T-helper 17 cell (primary cell): Measurements from ENCODE around the gene FURIN. TPM values are rescaled to one million over a fixed set of nuclear protein-coding genes. Genes with fewer than 3 reads are reported as not detected.

ENCODE experiments used
- ATAC-seq: fragments of 150-1000 bp; cut with Tn5 transposase; 2 replicates; pipeline ENCODE4 v1.10.0; 2021; ENCODE audit warnings: mild to moderate bottlenecking, moderate library complexity
- DNase-seq, 3 donors: peaks; one replicate each; pipeline versions ENCODE4 v3.0.0 to v3.0.0-alpha.2; 2020 to 2021
- H3K9me3 ChIP-seq: one replicate; pipeline ENCODE4 v1.7.0; 2013; ENCODE audit warnings: low read length, mild to moderate bottlenecking; ENCODE audit not compliant: control insufficient read depth, poor library complexity, severe bottlenecking
- H3K27ac Mint-ChIP-seq: one replicate; pipeline ENCODE4 v1.8.0; 2022; ENCODE audit warnings: mild to moderate bottlenecking, moderate library complexity, mixed read lengths
- H3K27me3 Mint-ChIP-seq: one replicate; pipeline ENCODE4 v1.8.0; 2022; ENCODE audit warnings: mixed read lengths
- H3K36me3 Mint-ChIP-seq: one replicate; pipeline ENCODE4 v1.8.0; 2022; ENCODE audit warnings: low read depth, mixed read lengths
- H3K4me1 Mint-ChIP-seq: one replicate; pipeline ENCODE4 v1.8.0; 2022; ENCODE audit warnings: mild to moderate bottlenecking, mixed read lengths
- H3K4me3 Mint-ChIP-seq: one replicate; pipeline ENCODE4 v1.8.0; 2022; ENCODE audit warnings: mild to moderate bottlenecking, moderate library complexity, mixed read lengths
- total RNA-seq, 4 donors: library from RNA in 2 of 4; stranded (reverse) in 2 of 4; gene quantifications; one replicate each; pipeline ENCODE4 v1.2.3 and lab custom pipeline; 2022 to 2026

Gene FURIN
- total RNA-seq, 2 donors from 2014 or later = 133 to 260 TPM

DNA sequence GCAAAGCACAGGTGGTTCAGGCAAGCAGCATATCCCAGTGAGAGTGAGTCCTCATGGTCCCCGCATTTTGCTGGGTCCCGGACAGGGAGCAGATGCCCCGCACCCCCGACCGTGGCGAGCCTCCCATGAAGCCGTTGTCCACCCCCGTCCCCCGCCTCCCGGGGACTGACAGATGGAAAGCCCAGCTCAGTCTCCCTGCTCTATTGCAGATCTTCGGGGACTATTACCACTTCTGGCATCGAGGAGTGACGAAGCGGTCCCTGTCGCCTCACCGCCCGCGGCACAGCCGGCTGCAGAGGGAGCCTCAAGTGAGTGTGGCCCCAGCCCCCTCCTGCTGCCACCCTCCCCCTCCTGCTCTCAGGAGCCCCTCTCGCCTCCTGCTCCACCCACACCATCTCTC, 7.7 kb downstream of the FURIN start:
- no peaks in the 10 kb centered on the region for H3K9me3 ChIP-seq
- no peak for DNase-seq
- Mint-ChIP-seq H3K36me3 (peaks cover 2% of the 10 kb centered on the region), H3K4me3 (peak overlapping the region; percentile 15), H3K27ac (peak overlapping the region; percentile 83), H3K4me1 (peaks cover 21% of the 10 kb centered on the region), H3K27me3 (no peaks in the 10 kb centered on the region)
- ATAC-seq = no peak

DNA sequence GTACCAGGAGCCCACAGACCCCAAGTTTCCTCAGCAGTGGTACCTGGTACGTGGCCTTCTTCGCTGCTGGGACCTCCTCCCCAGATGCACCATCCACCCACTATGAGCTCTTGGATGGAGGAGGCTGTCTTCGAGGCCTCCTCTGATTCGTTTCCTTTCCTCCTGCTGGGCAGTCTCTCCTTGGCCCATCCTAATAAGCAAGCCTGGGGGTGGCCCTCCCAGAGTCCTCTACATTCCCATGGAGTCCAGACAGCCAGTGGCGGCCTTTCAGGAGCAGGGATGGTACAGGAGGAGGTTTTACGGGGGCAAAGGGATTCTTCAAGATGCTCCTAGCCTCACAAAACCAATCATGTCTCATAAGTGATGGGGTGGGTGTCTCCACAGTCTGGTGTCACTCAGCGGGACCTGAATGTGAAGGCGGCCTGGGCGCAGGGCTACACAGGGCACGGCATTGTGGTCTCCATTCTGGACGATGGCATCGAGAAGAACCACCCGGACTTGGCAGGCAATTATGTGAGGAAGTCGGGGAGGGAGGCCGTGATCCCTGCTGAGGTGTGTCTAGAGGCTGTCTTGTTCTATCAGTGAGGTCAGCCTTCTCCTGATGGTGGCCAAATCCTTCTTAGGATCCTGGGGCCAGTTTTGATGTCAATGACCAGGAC, 8.3 kb downstream of the FURIN start:
- peak overlapping the region; percentile 15 for H3K4me3 Mint-ChIP-seq

DNA sequence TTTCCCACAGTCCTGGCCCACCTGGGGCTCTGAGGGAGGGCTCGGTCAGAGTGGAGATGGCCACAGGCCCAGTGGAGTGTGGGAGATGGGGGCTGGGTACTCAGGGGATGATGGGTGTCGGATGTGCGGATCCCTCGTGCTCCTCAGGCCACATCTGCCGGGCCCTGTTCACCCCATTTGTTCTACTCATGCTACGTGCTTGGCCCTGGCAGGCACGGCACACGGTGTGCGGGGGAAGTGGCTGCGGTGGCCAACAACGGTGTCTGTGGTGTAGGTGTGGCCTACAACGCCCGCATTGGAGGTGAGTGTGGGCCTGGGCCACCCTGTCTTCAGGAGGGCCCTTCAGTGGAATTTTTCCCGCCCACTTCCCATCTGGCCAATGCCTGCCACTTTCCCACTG, 8.9 kb downstream of the FURIN start:
- DNase-seq = no peak
- H3K9me3 ChIP-seq = no peaks in the 10 kb centered on the region
- H3K27ac Mint-ChIP-seq = peak overlapping the region; percentile 83
- ATAC-seq = no peak
- H3K4me1 Mint-ChIP-seq = peaks cover 21% of the 10 kb centered on the region
- H3K4me3 Mint-ChIP-seq = peak overlapping the region; percentile 31
- H3K27me3 Mint-ChIP-seq = no peaks in the 10 kb centered on the region
- peaks cover 2% of the 10 kb centered on the region for H3K36me3 Mint-ChIP-seq

More for the DNA sequence above, 8.3 kb downstream of the FURIN start:
- DNase-seq (no peak), ATAC-seq (no peak)
- H3K4me1 Mint-ChIP-seq = peaks cover 21% of the 10 kb centered on the region
- H3K27ac Mint-ChIP-seq = peak overlapping the region; percentile 83
- H3K9me3 ChIP-seq = no peaks in the 10 kb centered on the region
- H3K27me3 Mint-ChIP-seq = no peaks in the 10 kb centered on the region
- H3K36me3 Mint-ChIP-seq = peaks cover 2% of the 10 kb centered on the region

DNA sequence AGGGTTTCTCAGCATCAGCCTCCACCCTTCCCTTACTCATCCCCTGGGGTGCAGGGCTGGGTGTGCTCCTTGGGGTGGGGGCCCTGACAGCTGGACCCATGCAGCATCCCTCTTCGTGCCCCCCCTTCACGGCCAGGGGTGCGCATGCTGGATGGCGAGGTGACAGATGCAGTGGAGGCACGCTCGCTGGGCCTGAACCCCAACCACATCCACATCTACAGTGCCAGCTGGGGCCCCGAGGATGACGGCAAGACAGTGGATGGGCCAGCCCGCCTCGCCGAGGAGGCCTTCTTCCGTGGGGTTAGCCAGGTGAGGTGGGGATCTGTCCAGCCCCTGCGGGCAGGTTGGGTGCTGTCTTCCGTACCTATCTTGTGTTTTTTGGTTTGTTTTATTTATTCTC, 9.6 kb downstream of the FURIN start:
- no peaks in the 10 kb centered on the region for H3K9me3 ChIP-seq
- H3K4me3 Mint-ChIP-seq = peak overlapping the region; percentile 28
- H3K36me3 Mint-ChIP-seq = peaks cover 2% of the 10 kb centered on the region
- DNase-seq (no peak), ATAC-seq (no peak)
- peaks cover 18% of the 10 kb centered on the region for H3K4me1 Mint-ChIP-seq
- peak overlapping the region; percentile 83 for H3K27ac Mint-ChIP-seq
- no peaks in the 10 kb centered on the region for H3K27me3 Mint-ChIP-seq

DNA sequence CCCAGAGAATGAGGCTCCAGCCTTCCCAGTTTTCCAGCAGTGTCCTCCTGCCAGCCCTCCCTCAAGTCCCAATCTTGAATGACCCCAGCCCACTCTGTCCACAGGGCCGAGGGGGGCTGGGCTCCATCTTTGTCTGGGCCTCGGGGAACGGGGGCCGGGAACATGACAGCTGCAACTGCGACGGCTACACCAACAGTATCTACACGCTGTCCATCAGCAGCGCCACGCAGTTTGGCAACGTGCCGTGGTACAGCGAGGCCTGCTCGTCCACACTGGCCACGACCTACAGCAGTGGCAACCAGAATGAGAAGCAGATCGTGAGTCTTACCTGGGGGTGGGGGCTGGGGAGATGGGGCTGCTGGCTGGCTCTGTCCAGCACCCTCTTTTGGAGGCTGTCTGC, 10.3 kb downstream of the FURIN start:
- DNase-seq = no peak
- Mint-ChIP-seq H3K4me1 (peaks cover 14% of the 10 kb centered on the region), H3K27me3 (no peaks in the 10 kb centered on the region), H3K4me3 (no peak overlapping the region), H3K27ac (peak overlapping the region; percentile 83), H3K36me3 (peaks cover 2% of the 10 kb centered on the region)
- ATAC-seq = no peak
- no peaks in the 10 kb centered on the region for H3K9me3 ChIP-seq

DNA sequence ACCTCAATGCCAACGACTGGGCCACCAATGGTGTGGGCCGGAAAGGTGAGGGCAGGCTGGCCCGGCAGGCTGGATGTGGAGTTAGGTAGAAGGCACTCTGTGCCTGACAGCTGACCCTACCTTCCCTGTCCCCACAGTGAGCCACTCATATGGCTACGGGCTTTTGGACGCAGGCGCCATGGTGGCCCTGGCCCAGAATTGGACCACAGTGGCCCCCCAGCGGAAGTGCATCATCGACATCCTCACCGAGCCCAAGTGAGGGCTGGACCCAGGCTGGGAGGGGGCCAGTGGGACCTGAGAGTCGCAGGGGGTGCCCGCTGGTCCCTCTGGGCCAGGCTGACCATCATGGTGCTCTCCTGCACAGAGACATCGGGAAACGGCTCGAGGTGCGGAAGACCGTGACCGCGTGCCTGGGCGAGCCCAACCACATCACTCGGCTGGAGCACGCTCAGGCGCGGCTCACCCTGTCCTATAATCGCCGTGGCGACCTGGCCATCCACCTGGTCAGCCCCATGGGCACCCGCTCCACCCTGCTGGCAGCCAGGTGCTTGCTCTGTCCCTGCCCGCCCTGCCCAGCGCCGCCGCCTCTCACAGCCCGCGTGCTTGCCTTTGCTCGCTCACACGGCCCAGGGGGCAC, 11.5 kb downstream of the FURIN start:
- no peaks in the 10 kb centered on the region for H3K27me3 Mint-ChIP-seq
- H3K9me3 ChIP-seq = no peaks in the 10 kb centered on the region
- H3K4me1 Mint-ChIP-seq = peaks cover 9% of the 10 kb centered on the region
- no peak overlapping the region for H3K4me3 Mint-ChIP-seq
- H3K27ac Mint-ChIP-seq = peak overlapping the region; percentile 79
- peaks cover 2% of the 10 kb centered on the region for H3K36me3 Mint-ChIP-seq
- DNase-seq = no peak
- ATAC-seq = no peak

DNA sequence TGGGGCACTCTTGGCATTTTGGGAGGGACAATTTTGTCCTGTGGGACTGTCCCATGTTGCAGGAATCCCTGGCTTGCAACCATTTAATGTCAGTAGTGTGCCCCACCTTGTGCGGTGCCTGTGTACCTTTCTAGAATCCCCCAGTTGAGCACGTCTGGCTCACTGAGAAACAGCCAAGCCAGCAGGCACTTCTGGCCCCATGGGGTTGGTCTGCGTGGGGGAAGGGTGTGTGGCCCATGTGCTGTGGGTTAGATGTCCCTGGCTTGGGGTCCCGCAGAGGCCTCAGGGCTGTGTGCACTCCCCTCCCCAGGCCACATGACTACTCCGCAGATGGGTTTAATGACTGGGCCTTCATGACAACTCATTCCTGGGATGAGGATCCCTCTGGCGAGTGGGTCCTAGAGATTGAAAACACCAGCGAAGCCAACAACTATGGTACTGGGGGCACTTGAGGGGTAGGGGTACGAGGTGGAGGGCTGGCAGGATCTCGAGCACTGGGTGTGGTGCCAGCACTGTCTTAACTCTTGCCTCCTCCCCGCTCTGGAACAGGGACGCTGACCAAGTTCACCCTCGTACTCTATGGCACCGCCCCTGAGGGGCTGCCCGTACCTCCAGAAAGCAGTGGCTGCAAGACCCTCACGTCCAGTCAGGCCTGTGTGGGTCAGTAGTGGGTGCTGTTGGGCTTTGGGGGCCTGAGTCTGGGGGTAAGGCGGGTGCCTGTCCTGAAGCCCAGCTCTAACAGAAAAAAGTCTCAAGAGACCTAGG, 12.2 kb downstream of the FURIN start:
- Mint-ChIP-seq H3K27ac (peak overlapping the region; percentile 79), H3K27me3 (no peaks in the 10 kb centered on the region), H3K4me3 (no peak overlapping the region), H3K4me1 (peaks cover 11% of the 10 kb centered on the region), H3K36me3 (peaks cover 2% of the 10 kb centered on the region)
- ATAC-seq (no peak), DNase-seq (no peak)
- H3K9me3 ChIP-seq = no peaks in the 10 kb centered on the region

DNA sequence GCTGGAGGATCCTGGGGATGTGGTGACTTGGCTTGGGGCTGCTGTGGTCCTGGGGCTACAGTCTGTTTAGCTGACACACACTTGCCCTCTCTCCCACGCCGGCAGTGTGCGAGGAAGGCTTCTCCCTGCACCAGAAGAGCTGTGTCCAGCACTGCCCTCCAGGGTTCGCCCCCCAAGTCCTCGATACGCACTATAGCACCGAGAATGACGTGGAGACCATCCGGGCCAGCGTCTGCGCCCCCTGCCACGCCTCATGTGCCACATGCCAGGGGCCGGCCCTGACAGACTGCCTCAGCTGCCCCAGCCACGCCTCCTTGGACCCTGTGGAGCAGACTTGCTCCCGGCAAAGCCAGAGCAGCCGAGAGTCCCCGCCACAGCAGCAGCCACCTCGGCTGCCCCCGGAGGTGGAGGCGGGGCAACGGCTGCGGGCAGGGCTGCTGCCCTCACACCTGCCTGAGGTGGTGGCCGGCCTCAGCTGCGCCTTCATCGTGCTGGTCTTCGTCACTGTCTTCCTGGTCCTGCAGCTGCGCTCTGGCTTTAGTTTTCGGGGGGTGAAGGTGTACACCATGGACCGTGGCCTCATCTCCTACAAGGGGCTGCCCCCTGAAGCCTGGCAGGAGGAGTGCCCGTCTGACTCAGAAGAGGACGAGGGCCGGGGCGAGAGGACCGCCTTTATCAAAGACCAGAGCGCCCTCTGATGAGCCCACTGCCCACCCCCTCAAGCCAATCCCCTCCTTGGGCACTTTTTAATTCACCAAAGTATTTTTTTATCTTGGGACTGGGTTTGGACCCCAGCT, 13.0 kb downstream of the FURIN start:
- no peak for ATAC-seq
- Mint-ChIP-seq H3K27ac (peak overlapping the region; percentile 79), H3K36me3 (peaks cover 1% of the 10 kb centered on the region), H3K27me3 (no peaks in the 10 kb centered on the region), H3K4me1 (peaks cover 11% of the 10 kb centered on the region), H3K4me3 (no peak overlapping the region)
- H3K9me3 ChIP-seq = no peaks in the 10 kb centered on the region
- DNase-seq = no peak

DNA sequence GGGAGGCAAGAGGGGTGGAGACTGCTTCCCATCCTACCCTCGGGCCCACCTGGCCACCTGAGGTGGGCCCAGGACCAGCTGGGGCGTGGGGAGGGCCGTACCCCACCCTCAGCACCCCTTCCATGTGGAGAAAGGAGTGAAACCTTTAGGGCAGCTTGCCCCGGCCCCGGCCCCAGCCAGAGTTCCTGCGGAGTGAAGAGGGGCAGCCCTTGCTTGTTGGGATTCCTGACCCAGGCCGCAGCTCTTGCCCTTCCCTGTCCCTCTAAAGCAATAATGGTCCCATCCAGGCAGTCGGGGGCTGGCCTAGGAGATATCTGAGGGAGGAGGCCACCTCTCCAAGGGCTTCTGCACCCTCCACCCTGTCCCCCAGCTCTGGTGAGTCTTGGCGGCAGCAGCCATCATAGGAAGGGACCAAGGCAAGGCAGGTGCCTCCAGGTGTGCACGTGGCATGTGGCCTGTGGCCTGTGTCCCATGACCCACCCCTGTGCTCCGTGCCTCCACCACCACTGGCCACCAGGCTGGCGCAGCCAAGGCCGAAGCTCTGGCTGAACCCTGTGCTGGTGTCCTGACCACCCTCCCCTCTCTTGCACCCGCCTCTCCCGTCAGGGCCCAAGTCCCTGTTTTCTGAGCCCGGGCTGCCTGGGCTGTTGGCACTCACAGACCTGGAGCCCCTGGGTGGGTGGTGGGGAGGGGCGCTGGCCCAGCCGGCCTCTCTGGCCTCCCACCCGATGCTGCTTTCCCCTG, 13.8 kb downstream of the FURIN start:
- no peaks in the 10 kb centered on the region for H3K27me3 Mint-ChIP-seq
- peak overlapping the region; percentile 28 for H3K4me3 Mint-ChIP-seq
- no peaks in the 10 kb centered on the region for H3K9me3 ChIP-seq
- ATAC-seq (no peak), DNase-seq (no peak)
- no peaks in the 10 kb centered on the region for H3K36me3 Mint-ChIP-seq
- peaks cover 8% of the 10 kb centered on the region for H3K4me1 Mint-ChIP-seq
- H3K27ac Mint-ChIP-seq = peak overlapping the region; percentile 81

DNA sequence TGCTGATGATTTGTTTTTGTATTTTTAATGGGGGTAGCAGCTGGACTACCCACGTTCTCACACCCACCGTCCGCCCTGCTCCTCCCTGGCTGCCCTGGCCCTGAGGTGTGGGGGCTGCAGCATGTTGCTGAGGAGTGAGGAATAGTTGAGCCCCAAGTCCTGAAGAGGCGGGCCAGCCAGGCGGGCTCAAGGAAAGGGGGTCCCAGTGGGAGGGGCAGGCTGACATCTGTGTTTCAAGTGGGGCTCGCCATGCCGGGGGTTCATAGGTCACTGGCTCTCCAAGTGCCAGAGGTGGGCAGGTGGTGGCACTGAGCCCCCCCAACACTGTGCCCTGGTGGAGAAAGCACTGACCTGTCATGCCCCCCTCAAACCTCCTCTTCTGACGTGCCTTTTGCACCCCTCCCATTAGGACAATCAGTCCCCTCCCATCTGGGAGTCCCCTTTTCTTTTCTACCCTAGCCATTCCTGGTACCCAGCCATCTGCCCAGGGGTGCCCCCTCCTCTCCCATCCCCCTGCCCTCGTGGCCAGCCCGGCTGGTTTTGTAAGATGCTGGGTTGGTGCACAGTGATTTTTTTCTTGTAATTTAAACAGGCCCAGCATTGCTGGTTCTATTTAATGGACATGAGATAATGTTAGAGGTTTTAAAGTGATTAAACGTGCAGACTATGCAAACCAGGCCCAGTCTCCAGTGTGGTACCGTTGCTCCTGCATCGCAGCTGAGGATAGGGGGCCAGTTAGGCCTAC, 14.6 kb downstream of the FURIN start:
- DNase-seq = no peak
- peak; percentile 10 for ATAC-seq
- peaks cover 9% of the 10 kb centered on the region for H3K4me1 Mint-ChIP-seq
- H3K27ac Mint-ChIP-seq = peak overlapping the region; percentile 81
- no peaks in the 10 kb centered on the region for H3K9me3 ChIP-seq
- no peaks in the 10 kb centered on the region for H3K36me3 Mint-ChIP-seq
- H3K27me3 Mint-ChIP-seq = peaks cover 5% of the 10 kb centered on the region
- no peak overlapping the region for H3K4me3 Mint-ChIP-seq

DNA sequence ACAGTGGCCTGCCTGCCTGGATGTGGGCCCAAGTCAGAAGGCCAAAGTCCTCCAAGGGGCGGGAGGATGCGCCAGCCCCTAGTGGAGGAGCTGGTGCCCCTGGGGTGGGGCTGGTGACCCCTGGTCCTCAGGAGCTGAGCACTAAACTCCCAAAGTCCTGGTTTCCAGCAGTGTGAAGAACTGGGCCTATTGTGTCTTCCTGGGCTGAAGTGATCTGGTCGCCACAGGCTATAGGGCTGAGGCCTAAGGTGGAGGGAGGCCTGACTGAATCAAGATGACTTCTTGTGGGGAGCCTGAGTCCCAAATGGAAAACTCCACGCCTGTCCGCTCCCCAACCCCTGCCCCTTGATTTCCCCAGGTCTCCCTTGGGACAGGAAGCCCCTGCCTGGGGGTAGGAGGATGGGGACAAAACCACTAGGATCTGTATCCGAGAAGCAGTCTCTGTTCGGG, 15.2 kb downstream of the FURIN start:
- Mint-ChIP-seq H3K27ac (peak overlapping the region; percentile 81), H3K4me1 (peaks cover 9% of the 10 kb centered on the region), H3K4me3 (peak overlapping the region; percentile 15), H3K36me3 (no peaks in the 10 kb centered on the region), H3K27me3 (peaks cover 5% of the 10 kb centered on the region)
- ATAC-seq (peak; percentile 10), DNase-seq (no peak)
- H3K9me3 ChIP-seq = no peaks in the 10 kb centered on the region
